HT1080 (cell line): ENCODE measurements around the gene LMF1. TPM values are rescaled to one million over a fixed set of nuclear protein-coding genes. Genes with fewer than 3 reads are reported as not detected.

Experiments used
- DNase-seq: peaks from one replicate; pipeline ENCODE4 v3.0.0-alpha.2; 2015; ENCODE audit warnings: low read depth
- polyA plus RNA-seq, 2 experiments: library from polyadenylated mRNA; depleted of rRNA; stranded (reverse); fragments of >200 nt; gene quantifications; 2 replicates each; pipeline ENCODE4 v1.2.3, GENCODE V29; 2015
- total RNA-seq: library from RNA; depleted of rRNA; stranded (reverse); fragments of >200 nt; shearing (Covaris generic); gene quantifications from 2 replicates; pipeline ENCODE4 v1.2.3, GENCODE V29; 2014; rRNA removed

LMF1 gene
- total RNA-seq: not detected in 2 replicates
- polyA plus RNA-seq (2015; cell fraction: cytosol; rRNA removed): not detected in 2 replicates
- not detected in 2 replicates for polyA plus RNA-seq (2015; cell fraction: nucleus; rRNA removed)

GRCh38 chr16:970766-971581 is at the start of gene LMF1:
Gene LMF1, minus strand, starts transcription at chr16:970984. Its CDS starts 4 bp downstream, at chr16:970980.
- no peak for DNase-seq

GRCh38 chr16:1020091-1020399 is 49.3 kb upstream of the LMF1 start:
- DNase-seq: no peak

GRCh38 chr16:1019231-1020090 is 48.7 kb upstream of the LMF1 start:
- no peak for DNase-seq

GRCh38 chr16:1018447-1019198 is 47.8 kb upstream of the LMF1 start:
- no peak for DNase-seq

GRCh38 chr16:1014771-1015495 is 44.1 kb upstream of the LMF1 start:
- DNase-seq: no peak

- DNase-seq: no peak
These were observed 43.4 kb upstream of the LMF1 start for GRCh38 chr16:1014221-1014620.

GRCh38 chr16:1013593-1013900 is 42.8 kb upstream of the LMF1 start:
- DNase-seq: no peak

- no peak for DNase-seq
These were observed 42.2 kb upstream of the LMF1 start for GRCh38 chr16:1012722-1013592.

GRCh38 chr16:1012135-1012534 is 41.4 kb upstream of the LMF1 start:
- no peak for DNase-seq

GRCh38 chr16:1011316-1012082 is 40.7 kb upstream of the LMF1 start:
- no peak for DNase-seq

- no peak for DNase-seq
These were observed 40.0 kb upstream of the LMF1 start for GRCh38 chr16:1010815-1011214.

GRCh38 chr16:1010251-1010650 is 39.5 kb upstream of the LMF1 start:
- no peak for DNase-seq

GRCh38 chr16:1009358-1010150 is 38.8 kb upstream of the LMF1 start:
- DNase-seq: no peak

GRCh38 chr16:1008085-1008484 is 37.3 kb upstream of the LMF1 start:
- DNase-seq: no peak

GRCh38 chr16:1007284-1007850 is 36.6 kb upstream of the LMF1 start:
- no peak for DNase-seq

GRCh38 chr16:1006781-1007180 is 36.0 kb upstream of the LMF1 start:
- no peak for DNase-seq

- no peak for DNase-seq
These were observed 34.5 kb upstream of the LMF1 start for GRCh38 chr16:1005286-1005685.
